CD4-positive, alpha-beta T cell treated with Interleukin-6 at 100 ng/mL for 8 hours (primary cell): ENCODE results near the gene HNRNPC.

Experiments
- DNase-seq: peaks from one replicate; pipeline ENCODE4 v3.0.0-alpha.2; 2020; ENCODE audit warnings: mixed read lengths, low spot score

Gene HNRNPC

GRCh38 chr14:21210023-21210422 is 59.2 kb downstream of the HNRNPC start:
- no peak for DNase-seq

- no peak for DNase-seq
Observed at GRCh38 chr14:21209185-21209584, 60.1 kb downstream of the HNRNPC start.

- DNase-seq = no peak
Observed at GRCh38 chr14:21208554-21208953, 60.7 kb downstream of the HNRNPC start.

- no peak for DNase-seq
Observed at GRCh38 chr14:21206753-21207684, 62.2 kb downstream of the HNRNPC start.

GRCh38 chr14:21205678-21206581 is 63.3 kb downstream of the HNRNPC start:
- DNase-seq = no peak

GRCh38 chr14:21205026-21205677 is 64.1 kb downstream of the HNRNPC start:
- no peak for DNase-seq

GRCh38 chr14:21204167-21205025 is 64.8 kb downstream of the HNRNPC start:
- DNase-seq = no peak

- no peak for DNase-seq
Observed at GRCh38 chr14:21203470-21204166, 65.6 kb downstream of the HNRNPC start.

GRCh38 chr14:21202463-21203358 is 66.5 kb downstream of the HNRNPC start:
- no peak for DNase-seq

- DNase-seq = no peak
Observed at GRCh38 chr14:21201732-21202462, 67.3 kb downstream of the HNRNPC start.

- no peak for DNase-seq
Observed at GRCh38 chr14:21200752-21201461, 68.3 kb downstream of the HNRNPC start.

- no peak for DNase-seq
Observed at GRCh38 chr14:21199611-21200560, 69.4 kb downstream of the HNRNPC start.

- no peak for DNase-seq
Observed at GRCh38 chr14:21197418-21198205, 71.6 kb downstream of the HNRNPC start.

- no peak for DNase-seq
Observed at GRCh38 chr14:21194597-21194996, 74.6 kb downstream of the HNRNPC start.

- DNase-seq = no peak
Observed at GRCh38 chr14:21192875-21193535, 76.2 kb downstream of the HNRNPC start.

GRCh38 chr14:21192447-21192822 is 76.8 kb downstream of the HNRNPC start:
- DNase-seq = no peak
